GM21447 (cell line): ENCODE measurements around the gene S100A10.

ENCODE experiments used
- ATAC-seq: cut with Tn5 transposase; IDR thresholded peaks from one replicate; pipeline ENCODE4 v1.9.1; 2021; ENCODE audit not compliant: unreplicated experiment

S100A10 gene, protein sequence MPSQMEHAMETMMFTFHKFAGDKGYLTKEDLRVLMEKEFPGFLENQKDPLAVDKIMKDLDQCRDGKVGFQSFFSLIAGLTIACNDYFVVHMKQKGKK

DNA sequence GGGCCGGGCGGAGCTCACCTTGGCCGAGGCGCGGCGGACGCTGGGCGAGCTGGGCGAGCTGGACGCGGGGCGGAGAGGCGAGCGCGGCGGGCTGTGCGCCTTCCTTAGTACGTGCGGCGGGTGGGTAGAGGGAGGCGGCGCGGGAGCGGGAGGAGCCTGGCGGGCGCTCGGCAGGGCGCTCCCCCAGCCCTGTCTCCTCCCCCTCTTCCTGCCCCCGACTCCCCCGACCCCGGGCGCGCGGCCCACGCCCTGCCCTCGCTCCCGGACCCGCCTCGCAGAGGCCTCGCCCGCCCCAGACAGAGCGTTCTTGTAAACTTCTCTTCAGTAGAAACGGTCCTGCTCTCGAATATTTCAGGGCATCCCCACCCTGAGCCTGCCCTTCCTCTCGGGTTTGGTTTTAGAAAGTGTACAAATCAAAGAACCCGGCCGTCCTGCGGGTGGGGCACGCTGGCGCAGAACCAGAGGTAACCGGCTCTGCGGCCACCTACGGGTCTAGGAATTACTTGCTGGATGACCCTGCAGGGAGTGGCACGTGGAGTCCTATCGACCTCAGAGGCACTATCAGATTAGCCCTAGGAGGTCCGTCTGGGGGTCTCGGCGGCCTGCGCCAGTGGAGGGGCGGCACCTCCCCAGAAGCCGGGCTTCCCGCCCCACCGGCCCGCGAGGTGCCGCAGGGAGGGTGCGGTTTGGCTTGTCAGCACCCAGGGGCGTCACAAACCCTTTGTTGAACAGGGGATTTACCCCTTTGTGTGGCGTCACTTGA lies at the start of gene S100A10:
Gene S100A10, minus strand, starts transcription at position 126 of the 763 bp plus-strand sequence. CDS start 7,629 bp downstream, outside the sequence.
- no peak for ATAC-seq

DNA sequence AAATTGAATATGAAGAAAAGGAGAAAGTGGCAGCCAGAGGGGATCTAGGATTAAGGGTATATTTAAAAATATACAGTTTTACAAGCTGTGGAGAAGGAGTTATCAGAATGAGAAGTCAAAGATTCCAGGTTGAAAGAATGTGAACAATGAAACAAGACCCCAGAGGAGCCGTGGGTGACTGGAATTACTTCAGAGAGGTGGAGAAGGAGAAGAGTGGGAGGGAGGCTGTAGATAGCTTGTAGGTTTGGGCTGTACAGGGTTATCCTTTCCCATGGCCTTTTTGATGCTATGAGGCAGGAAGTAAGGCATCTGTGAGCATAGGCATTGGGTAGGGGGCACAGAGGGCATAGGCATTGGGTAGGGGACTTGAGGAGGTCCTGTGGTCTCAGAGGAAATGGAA lies 48.4 kb upstream of the S100A10 start:
- ATAC-seq, result no peak

DNA sequence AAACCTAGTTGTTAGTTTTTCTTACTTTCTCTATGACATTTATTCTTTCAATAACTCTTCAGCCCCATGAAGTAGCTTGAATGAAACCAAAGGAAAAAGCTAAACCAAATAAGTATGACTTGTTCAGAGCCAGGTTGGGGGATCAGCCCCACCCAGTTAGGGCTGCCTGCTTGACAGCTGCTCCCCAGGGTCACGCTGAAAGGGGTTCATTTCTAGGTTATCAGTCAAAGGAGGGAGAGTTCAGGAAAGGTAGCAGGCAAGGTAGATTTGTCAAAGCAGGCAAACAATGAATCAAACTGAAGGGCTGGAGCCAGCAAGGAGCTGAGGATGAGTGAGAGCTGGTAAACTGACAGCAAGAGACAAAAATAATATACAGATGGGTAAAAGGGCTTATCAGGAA lies 46.2 kb upstream of the S100A10 start:
- ATAC-seq, result no peak

DNA sequence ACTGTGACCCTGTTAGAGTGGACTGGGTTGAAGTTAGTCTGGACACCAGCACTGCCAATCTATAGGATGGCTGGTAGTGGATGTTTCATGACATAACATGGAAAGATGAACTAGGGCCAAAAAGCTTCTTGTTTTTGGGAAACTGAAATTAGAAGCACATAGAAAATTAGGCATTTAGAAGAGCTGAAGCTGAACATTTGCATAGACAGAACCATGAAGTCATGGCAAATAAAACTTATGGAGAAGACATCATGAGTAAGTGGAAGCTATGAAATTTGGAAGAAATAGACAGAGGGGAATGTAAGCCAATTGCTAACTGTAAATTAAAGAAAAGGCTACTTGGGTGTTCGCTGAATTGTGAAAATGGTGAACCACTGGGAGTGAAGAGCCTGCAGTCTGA lies 45.8 kb upstream of the S100A10 start:
- no peak for ATAC-seq

DNA sequence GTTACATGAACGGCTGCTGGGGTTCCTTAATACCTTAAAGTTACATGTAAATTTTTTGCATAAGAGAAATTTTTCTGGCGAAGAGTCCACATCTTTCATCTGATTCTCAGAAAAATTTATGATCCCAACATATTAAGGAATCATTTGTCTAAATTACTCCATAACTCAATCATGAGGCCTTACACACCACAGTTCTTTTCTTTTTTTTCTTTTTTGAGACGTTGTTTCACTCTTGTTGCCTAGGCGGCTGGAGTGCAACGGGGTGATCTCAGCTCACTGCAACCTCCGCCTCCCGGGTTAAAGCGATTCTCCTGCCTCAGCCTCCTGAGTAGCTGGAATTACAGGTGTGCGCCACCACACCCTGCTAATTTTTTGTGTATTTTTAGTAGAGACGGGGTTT lies 45.2 kb upstream of the S100A10 start:
- ATAC-seq, result no peak

DNA sequence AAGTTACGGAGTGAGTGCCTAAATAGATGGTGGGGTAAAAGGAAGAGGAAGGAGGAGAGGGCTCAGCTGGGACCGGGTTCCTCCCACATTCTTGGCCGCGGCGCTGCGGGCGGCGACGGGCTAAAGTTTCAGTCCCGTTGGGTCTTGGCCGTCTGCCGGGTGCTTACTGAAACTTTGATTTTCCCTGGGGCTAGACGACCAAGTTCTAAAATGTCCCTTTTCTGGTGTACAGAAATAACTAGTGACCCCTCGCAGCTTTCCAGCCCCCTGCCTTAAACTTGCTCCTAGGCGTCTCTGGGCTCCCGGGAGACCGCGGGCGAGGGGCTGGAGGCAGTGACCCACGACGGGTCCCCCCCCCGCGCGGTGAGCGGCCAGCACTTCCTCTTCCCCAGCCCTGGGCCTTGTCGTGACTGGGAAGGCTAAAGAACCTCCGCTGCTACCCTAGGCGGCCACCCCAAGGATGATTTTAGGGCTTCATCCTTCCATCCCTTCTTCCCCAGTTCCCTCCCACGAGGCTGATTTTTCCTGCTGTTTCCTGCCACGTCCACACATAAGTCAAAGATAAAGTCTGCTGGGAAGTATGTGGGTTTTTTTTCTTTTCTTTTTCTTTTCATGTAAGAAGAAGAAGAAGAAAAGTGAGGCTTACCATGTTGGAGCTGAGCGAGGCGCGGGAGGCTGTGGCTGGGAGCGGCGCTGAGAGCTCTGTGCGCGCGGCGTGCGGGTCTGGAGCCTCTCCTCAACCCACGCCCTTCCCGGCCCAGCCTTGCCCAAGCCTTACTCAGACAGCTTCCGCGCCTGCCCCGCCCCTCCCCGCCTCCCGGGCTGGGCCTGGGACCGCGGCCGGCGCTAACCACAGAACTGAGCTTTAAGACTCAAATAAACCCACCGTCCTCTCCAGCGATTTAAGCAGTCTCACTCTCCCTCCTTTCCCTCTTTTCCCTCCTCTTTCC lies 42.9 kb upstream of the S100A10 start, which contains the start of gene S100A11:
Gene S100A11, minus strand, starts transcription at position 738 of the 950 bp plus-strand sequence. Its CDS starts 89 bp downstream, at position 649.
- peak; percentile 40 for ATAC-seq

DNA sequence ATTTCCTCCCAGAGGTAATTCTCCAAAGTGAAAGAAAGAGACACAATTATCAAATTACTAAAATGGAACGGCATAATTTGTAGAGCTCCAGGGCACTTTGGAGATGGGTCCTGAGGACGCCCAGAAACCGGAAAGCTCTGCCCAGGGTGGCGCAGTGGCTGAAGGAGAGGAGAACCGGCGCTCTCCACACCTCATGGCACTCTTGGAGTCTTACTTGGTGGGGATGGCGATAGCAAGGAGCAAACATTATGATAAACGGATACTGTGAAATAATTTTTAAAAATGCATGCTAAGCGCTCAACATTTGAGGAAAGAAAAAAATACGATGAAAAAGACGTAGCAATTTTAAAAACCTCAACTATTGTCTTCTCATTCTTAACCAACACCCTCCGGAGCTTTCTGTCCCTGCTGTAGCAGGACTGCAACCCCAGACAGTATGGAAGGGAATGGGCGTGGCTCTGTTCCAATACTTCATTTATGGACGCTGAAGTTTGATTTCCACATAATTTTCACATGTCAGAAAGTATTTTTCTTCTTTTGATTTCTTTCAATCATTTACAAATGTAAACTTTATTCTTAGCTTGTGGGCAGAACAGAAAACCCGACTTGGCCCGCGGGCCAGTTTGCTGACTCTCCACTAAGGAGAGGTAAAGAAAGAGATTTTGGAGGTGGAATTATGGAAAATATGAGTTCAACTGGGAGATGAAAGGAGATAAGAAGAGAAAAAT lies 42.0 kb upstream of the S100A10 start:
- no peak for ATAC-seq

DNA sequence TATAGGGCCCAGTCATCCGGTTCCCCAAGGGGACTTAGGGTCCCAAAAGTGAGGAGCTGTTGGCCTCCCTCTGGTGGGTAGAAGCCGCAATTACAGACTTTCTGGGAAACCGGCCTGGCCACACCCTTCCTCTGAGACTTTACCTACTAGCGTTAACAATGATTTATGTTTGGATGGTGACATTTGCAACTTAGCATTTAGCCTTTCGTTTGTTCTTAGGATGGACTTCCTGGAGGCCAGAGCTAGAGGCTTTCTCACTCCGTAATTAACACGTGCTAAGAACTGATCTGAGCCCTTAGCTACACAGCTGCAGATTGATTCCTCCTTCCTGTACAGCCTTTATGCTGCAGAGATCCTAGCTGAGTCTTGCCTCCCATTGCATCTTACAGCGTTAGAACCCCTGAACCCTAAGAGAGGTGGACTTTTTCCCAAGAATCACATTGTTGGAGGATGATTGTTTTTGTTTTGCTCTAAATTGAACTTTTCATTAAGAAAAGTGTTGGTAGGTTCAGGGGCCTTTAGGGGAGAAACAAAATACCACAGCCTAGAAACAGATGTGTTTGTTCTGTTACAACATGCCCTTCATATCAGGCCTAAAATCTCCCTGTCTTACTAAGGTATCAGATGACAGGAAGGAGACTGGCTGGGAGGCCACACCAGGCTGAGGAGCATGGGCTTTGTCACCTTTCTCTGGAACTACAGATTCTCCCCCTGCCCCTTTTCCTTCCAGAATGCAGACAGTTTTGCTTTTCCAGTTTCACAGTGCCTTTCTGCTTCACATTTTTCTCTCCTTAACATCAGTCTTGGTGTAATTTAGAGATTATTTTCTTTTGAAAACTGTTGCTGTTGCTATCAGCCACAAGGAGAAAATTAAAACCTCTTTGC lies 41.2 kb upstream of the S100A10 start:
- peak; percentile 54 for ATAC-seq

DNA sequence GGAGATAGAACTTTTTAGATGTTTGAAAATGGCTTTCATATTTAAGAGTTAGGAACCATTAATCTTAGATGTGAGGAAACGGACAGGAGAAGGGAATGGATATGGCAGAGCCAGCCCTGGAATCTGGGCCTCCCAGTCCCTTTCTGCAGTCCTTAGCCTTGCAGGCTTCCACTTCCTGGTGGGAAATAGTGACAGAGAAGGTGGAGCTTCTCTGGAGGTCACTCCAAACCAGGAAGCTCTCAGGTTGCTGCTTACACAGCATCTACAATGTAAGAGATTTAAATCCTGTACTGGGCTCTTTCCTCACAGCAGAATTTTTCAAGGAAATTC lies 40.6 kb upstream of the S100A10 start:
- ATAC-seq, result peak; percentile 7

DNA sequence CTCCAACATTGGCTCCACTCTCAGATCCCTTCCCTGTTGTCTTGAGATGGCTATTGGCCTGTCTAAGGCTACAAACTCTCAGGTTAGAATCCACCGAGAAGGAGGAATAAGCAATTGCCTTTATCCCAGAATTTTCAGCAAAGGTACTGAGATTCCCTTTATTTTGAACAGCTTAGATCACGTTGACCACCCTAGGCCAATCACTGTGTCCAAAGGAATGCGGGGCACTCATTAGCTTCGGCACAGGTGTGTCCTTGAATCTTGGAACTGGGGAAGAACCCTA lies 36.2 kb upstream of the S100A10 start:
- ATAC-seq, result no peak

DNA sequence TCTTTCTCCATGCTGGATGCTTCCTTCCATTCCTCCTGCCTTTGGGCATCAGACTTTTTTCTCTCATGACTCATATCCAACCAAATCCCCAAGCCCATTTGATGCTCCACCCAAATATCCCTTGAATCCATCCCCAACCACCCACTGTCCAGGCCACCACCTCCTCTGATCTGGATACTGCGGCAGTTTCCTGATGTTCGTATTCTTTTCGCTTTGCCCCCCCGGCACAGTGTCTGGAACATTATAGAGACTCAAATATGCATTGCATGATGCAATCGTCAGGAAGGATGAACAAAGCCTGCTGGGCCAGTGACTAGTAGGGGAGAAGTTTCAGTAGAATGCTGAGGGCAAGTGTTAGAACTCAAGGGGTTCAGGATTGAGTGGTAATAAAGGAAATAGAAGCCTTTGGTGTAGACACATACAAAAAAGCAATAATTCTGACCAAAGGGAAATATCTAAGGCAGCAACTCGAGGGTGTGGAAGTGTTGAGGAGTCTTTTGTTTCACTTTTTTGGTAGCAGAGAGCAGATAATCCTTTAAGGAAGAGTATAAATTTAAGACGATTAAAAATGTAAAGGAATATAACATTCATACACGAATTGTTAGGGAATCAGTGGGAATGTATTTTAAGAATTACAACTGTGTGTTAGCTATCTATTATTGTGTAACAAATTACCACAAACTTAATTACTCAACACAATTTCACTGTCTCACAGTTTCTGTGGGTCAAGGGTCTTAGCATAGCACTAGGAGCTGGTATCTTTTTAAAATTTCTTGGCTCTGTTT lies 35.7 kb upstream of the S100A10 start:
- ATAC-seq, result no peak

DNA sequence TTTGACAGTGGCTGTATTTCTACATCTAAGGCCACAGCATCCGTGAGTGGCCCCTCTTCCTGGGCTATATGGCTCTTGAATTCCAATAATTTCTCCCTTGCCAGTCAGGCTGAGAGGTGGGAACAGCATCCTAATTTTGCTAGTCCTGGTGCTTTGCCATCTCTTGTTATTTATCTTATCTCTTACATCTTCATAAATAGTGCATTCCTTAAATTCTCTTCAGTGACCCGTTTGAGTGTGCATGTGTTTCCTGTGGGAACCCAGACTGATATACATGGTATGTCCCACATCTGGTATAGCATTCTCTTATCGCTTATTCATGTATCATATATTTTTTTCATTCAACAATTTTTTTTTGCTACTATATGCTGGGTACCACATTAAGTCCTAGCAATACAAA lies 33.2 kb upstream of the S100A10 start:
- no peak for ATAC-seq

DNA sequence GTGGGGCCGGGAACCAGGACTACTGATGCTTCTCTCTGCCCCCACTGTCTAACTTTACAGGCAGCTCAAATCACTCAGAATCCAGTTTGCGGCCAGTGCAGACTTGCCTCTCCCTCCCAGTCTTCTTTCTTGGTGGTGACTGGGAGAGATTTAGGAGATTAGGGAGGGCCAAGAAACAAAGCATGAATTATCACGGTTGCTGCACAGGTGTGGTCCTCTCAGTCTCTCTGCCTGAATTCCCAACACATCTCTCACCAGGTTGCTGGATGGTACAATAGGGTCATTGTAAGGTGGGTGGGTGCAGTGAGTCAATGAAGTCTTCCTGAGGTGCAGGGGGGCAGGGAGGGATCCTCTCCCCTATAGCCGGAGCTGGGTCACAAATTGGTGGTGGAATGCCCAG lies 30.6 kb upstream of the S100A10 start:
- no peak for ATAC-seq

DNA sequence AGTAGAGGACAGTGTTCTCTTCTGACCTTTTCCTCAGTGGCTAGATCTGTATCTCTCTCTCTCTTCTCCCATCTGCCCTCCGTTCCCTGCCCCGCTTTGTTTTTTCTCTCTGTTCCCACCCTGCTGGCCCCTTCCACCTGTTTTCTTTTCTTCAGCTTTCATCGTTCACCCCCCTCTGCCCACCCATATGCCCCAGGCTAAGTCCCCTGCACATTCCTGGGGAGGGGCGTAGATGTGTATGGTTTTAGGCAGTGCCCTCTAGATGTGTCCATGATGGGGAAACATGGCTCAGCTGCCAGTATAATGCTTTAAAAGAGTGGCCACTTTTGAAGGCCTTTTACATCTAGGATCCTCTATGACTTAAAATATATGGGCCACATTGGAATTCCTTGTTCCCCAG lies 29.6 kb upstream of the S100A10 start:
- ATAC-seq, result no peak

DNA sequence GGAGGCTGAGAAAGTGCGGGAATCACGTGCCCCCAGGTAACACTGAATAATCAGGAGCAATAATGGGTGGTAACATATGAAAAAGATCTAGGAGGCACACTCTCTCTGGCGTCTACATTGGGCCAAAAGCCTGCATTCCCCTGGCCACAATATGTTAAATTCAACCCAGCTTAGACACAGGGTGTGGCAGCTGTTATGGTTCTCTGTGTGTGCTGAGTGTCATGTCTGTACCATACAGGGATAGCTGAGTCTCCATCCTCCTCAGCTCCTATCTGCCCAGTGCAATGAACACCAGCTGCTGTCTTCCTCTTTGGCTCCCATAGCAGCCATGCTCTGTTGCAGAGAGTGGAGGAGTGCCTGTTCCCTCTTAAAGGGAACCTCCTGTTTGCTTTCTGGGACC lies 28.8 kb upstream of the S100A10 start:
- no peak for ATAC-seq

DNA sequence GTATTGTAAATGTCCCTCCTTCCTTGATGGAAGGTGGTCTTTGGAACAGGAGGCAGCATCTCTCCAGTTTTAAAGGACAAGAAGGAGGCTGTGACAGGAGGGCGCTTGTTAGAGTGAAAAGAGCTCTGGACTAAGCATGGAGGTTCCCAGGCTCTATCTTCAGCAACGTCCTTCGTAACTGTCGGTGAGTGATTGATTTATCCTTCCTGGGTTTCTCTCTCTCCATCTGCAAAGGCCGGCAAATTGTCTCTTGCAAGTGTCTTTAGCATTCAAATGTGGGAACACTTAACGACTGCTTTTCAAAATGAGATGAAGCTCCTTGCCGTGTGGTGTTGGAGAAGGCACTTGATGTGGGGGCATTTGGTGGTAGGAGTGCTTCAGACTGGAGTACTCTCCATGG lies 27.9 kb upstream of the S100A10 start:
- no peak for ATAC-seq

DNA sequence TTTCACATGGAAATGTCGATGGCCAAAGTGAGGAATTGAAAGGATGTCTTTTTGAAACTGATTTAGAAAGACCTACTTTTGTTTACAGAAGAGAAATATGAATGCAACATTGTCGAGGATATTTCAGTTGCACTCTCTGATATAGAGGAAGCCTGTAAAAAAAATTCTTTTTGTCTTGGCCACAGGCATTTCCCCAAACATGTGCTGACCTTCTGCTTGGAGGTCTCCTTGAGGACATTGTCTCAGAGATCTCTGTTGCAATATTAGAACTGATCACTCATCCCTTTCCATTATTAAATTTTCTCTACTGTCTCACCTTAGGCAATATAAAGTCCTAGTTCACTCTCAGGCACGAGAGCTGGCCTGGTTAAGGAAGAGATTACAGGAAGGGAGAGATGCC lies 27.2 kb upstream of the S100A10 start:
- no peak for ATAC-seq

DNA sequence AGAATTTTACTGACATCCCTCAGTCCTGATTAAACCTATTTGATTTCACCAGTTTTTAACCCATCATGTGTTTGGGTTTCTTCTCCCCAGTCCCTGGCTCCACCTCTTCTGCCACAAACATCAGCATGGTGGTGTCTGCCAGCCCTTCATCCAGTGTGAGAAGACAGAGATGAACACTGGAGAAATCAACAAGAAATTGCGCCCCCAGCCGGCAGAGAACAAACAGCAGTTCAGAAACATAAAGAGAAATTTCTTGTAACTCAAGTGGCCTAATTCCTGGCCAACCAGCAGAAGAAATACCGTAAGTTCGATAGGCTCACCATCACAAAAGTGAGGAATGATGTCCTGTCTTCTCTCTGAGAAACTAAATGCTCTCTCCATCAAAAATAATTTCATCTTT lies 24.9 kb upstream of the S100A10 start:
- no peak for ATAC-seq

DNA sequence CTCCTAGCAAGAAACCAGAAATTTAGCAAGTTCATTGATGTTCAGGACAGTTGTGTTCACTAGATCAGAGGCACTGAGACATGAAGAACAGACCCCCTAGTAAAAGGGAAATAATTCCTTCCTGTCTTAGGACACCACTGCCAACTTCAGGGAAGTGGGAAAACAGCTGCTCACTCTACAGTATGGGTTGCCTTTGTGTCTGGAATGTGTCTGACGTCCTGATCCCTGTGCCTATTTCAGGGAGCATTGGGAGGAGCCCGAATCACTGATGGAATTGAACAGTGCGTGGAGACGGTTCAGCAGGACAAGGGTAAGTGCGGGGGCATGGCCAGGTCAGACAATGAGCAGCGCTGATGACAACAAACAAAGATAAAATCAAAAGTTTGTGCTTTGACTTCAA lies 22.1 kb upstream of the S100A10 start:
- ATAC-seq, result no peak

DNA sequence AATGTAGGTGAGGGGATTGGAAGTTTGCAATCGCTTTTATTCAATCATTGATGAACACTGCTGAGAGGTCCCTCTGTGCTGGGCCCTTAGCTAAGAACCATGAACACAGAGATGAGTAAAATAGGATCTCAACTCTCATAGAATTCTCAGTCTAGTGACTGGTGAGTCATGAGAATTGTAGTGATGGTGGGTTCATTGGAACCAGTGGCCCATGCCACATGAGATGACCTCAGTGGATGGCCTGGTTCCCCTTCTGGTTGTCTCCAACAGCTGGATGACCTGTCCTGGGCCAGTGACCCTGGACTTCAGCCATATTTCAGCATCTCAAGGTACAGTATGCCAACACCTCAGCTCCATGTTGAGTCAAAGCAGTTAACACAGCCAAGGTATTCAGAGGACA lies 21.3 kb upstream of the S100A10 start:
- ATAC-seq, result no peak
